ENCODE measurements around the gene APBA1. TPM values are rescaled to one million over a fixed set of nuclear protein-coding genes. Genes with fewer than 3 reads are reported as not detected.

Gene APBA1
- total and polyA plus RNA-seq, 12 donors: 0.66 to 5.7 (median 2.5) TPM

- intact Hi-C loops (cut with DNase I): loop anchor here in 7 of 10 donors (10.0 kb wide), 6 partner anchors 246 to 686 kb away; partner anchors contain the start of gene APBA1 (in 3 of the 7)
- DNase-seq: no peak
- H3K27me3 ChIP-seq: no peaks in the 10 kb centered on the region
- ATAC-seq: no peak
- H3K27ac ChIP-seq: no peak overlapping the region
- WGBS, 2 donors: 79 to 81% methylated on average over 6 of the region's 6 CpGs
- no peaks in the 10 kb centered on the region for H3K36me3 ChIP-seq
- no peak overlapping the region for H3K4me3 ChIP-seq
- H3K4me1 ChIP-seq: no peaks in the 10 kb centered on the region
- H3K9me3 ChIP-seq: peaks cover 0 to 8% (median 0%) of the 10 kb centered on the region in 11 donors
- no peak for TF ChIP-seq CTCF (IDR thresholded peaks at IDR 0.05)
These were observed 242.9 kb downstream of the APBA1 start for GRCh38 chr9:69429281-69429680.

- H3K27ac ChIP-seq: no peak overlapping the region
- DNase-seq: no peak
- intact Hi-C loops (cut with DNase I): loop anchor here in 7 of 10 donors (10.0 kb wide), 6 partner anchors 247 to 687 kb away; partner anchors contain the start of gene APBA1 (in 3 of the 7)
- WGBS, 2 donors: 92 to 93% methylated on average over 15 of the region's 15 CpGs
- TF ChIP-seq CTCF (IDR thresholded peaks at IDR 0.05): no peak
- H3K4me3 ChIP-seq: no peak overlapping the region
- no peaks in the 10 kb centered on the region for H3K4me1 ChIP-seq
- ATAC-seq: no peak
- no peaks in the 10 kb centered on the region for H3K27me3 ChIP-seq
- peaks cover 0 to 8% (median 0%) of the 10 kb centered on the region in 11 donors for H3K9me3 ChIP-seq
- H3K36me3 ChIP-seq: no peaks in the 10 kb centered on the region
These were observed 244.0 kb downstream of the APBA1 start for GRCh38 chr9:69428017-69428785.

GRCh38 chr9:69427286-69427685 lies 244.9 kb downstream of the APBA1 start:
- intact Hi-C loops (cut with DNase I): loop anchor here in 7 of 10 donors (10.0 kb wide), 6 partner anchors 248 to 688 kb away; partner anchors contain the start of gene APBA1 (in 3 of the 7)
- WGBS, 2 donors: 85 to 90% methylated on average over 4 of the region's 4 CpGs
- no peaks in the 10 kb centered on the region for H3K36me3 ChIP-seq
- no peak overlapping the region for H3K4me3 ChIP-seq
- peaks cover 0 to 8% (median 0%) of the 10 kb centered on the region in 11 donors for H3K9me3 ChIP-seq
- DNase-seq (no peak), ATAC-seq (no peak)
- H3K4me1 ChIP-seq: no peaks in the 10 kb centered on the region
- H3K27ac ChIP-seq: no peak overlapping the region
- TF ChIP-seq CTCF (IDR thresholded peaks at IDR 0.05): no peak
- no peaks in the 10 kb centered on the region for H3K27me3 ChIP-seq

- no peaks in the 10 kb centered on the region for H3K9me3 ChIP-seq
- WGBS, 2 donors: 90 to 91% methylated on average over 17 of the region's 17 CpGs
- H3K27ac ChIP-seq: no peak overlapping the region
- DNase-seq (no peak), ATAC-seq (no peak)
- no peaks in the 10 kb centered on the region for H3K36me3 ChIP-seq
- peaks cover 0 to 7% (median 0%) of the 10 kb centered on the region in 7 donors for H3K27me3 ChIP-seq
- no peak for TF ChIP-seq CTCF (IDR thresholded peaks at IDR 0.05)
- H3K4me3 ChIP-seq: no peak overlapping the region
- intact Hi-C loops (cut with DNase I): loop anchor here in 7 of 10 donors (10.0 kb wide), 6 partner anchors 250 to 690 kb away; partner anchors contain the start of gene APBA1 (in 3 of the 7)
- H3K4me1 ChIP-seq: peaks cover 0 to 3% (median 0%) of the 10 kb centered on the region in 9 donors
These were observed 246.9 kb downstream of the APBA1 start for GRCh38 chr9:69425136-69425801.
